ENCODE results near the gene RTN4R. TPM values are rescaled to one million over a fixed set of nuclear protein-coding genes. Genes with fewer than 3 reads are reported as not detected.

The RTN4R gene
- total RNA-seq, 2 experiments from 2014 or later = 2.8 to 3.7 TPM

GRCh38 chr22:20297414-20298109, 29.4 kb upstream of the RTN4R start:
- peaks cover 8% of the 10 kb centered on the region for H3K27me3 Mint-ChIP-seq
- ChIA-PET CTCF (no interaction called here), POLR2A (interaction anchor here (1.0 kb wide), 1 partner anchor 15 kb away, joined by 4 read pairs; no protein-coding TSS in a partner anchor)
- intact Hi-C loops (cut with micrococcal nuclease) = no loop called here
- no peak overlapping the region for H3K27ac Mint-ChIP-seq
- TF ChIP-seq CTCF (IDR thresholded peaks at IDR 0.05) = no peak
- no peaks in the 10 kb centered on the region for H3K9me3 Mint-ChIP-seq
- peak overlapping the region; percentile 76 for H3K4me3 Mint-ChIP-seq
- ATAC-seq (no peak), DNase-seq (no peak)
- no peaks in the 10 kb centered on the region for H3K4me1 Mint-ChIP-seq (ENCODE audit: low read depth)
- no peaks in the 10 kb centered on the region for H3K36me3 Mint-ChIP-seq (ENCODE audit: low read depth)

- H3K36me3 Mint-ChIP-seq (ENCODE audit: low read depth) = no peaks in the 10 kb centered on the region
- POLR2A ChIA-PET = no interaction called here
- H3K4me1 Mint-ChIP-seq (ENCODE audit: low read depth) = no peaks in the 10 kb centered on the region
- no peak overlapping the region for H3K27ac Mint-ChIP-seq
- no peak overlapping the region for H3K4me3 Mint-ChIP-seq
- intact Hi-C loops (cut with micrococcal nuclease) = no loop called here
- CTCF ChIA-PET = no interaction called here
- peaks cover 6% of the 10 kb centered on the region for H3K27me3 Mint-ChIP-seq
- TF ChIP-seq CTCF (IDR thresholded peaks at IDR 0.05) = no peak
- DNase-seq (no peak), ATAC-seq (no peak)
- H3K9me3 Mint-ChIP-seq = no peaks in the 10 kb centered on the region
Measured at GRCh38 chr22:20296598-20296997, 28.5 kb upstream of the RTN4R start.

- H3K27me3 Mint-ChIP-seq = peaks cover under 1% of the 10 kb centered on the region
- no peak overlapping the region for H3K4me3 Mint-ChIP-seq
- ChIA-PET POLR2A (interaction anchor here (1.4 kb wide), 1 partner anchor 138 kb away, joined by 4 read pairs; no protein-coding TSS in a partner anchor), CTCF (interaction anchor here (0.6 to 1.2 kb wide), 5 partner anchors 9 to 143 kb away, joined by 3 to 4 read pairs (median 4); partner anchors contain the start of gene DGCR6L)
- no peaks in the 10 kb centered on the region for H3K4me1 Mint-ChIP-seq (ENCODE audit: low read depth)
- DNase-seq (no peak), ATAC-seq (no peak)
- intact Hi-C loops (cut with micrococcal nuclease) = no loop called here
- H3K36me3 Mint-ChIP-seq (ENCODE audit: low read depth) = no peaks in the 10 kb centered on the region
- TF ChIP-seq CTCF (IDR thresholded peaks at IDR 0.05) = no peak
- H3K27ac Mint-ChIP-seq = no peak overlapping the region
- H3K9me3 Mint-ChIP-seq = no peaks in the 10 kb centered on the region
Measured at GRCh38 chr22:20295262-20296064, 27.3 kb upstream of the RTN4R start.

GRCh38 chr22:20292673-20293232, 24.6 kb upstream of the RTN4R start:
- DNase-seq (no peak), ATAC-seq (no peak)
- no peaks in the 10 kb centered on the region for H3K9me3 Mint-ChIP-seq
- no peak for TF ChIP-seq CTCF (IDR thresholded peaks at IDR 0.05)
- H3K27me3 Mint-ChIP-seq = no peaks in the 10 kb centered on the region
- no peak overlapping the region for H3K27ac Mint-ChIP-seq
- H3K4me1 Mint-ChIP-seq (ENCODE audit: low read depth) = no peaks in the 10 kb centered on the region
- no peaks in the 10 kb centered on the region for H3K36me3 Mint-ChIP-seq (ENCODE audit: low read depth)
- ChIA-PET CTCF (interaction anchor here (2.6 kb wide), 1 partner anchor 136 kb away, joined by 9 read pairs; no protein-coding TSS in a partner anchor), POLR2A (interaction anchor here (0.6 to 0.7 kb wide), 2 partner anchors 148 to 259 kb away, joined by 3 read pairs; no protein-coding TSS in a partner anchor)
- H3K4me3 Mint-ChIP-seq = no peak overlapping the region
- intact Hi-C loops (cut with micrococcal nuclease) = no loop called here
